ENCODE results near the gene MYO1D. TPM values are rescaled to one million over a fixed set of nuclear protein-coding genes. Genes with fewer than 3 reads are reported as not detected.
A peak's percentile ranks its signal among the peaks of the same experiment; 100 is the strongest.
"Not testable (repeated sequence)": the region's sequence is repeated elsewhere in the genome, so short reads cannot be mapped to it uniquely, and the experiment has no call there.

MYO1D gene
- polyA plus RNA-seq, 4 donors: 25.5 to 33.1 (median 27.6) TPM

GRCh38 chr17:32484041-32484461 is 392.9 kb downstream of the MYO1D start:
- no peak for DNase-seq (ENCODE audit: low read depth in 4 of 4, low spot score in 2 of 4)

- peak in 2 of 4 donors; percentile 53 to 59 for DNase-seq (ENCODE audit: low read depth in 4 of 4, low spot score in 2 of 4)
Measured at GRCh38 chr17:32483451-32484019, 393.4 kb downstream of the MYO1D start.

- no peak for DNase-seq (ENCODE audit: low read depth in 4 of 4, low spot score in 2 of 4)
Measured at GRCh38 chr17:32482568-32483320, 394.2 kb downstream of the MYO1D start.

- no peak for DNase-seq (ENCODE audit: low read depth in 4 of 4, low spot score in 2 of 4)
Measured at GRCh38 chr17:32481193-32481592, 395.7 kb downstream of the MYO1D start.

- no peak for DNase-seq (ENCODE audit: low read depth in 4 of 4, low spot score in 2 of 4)
Measured at GRCh38 chr17:32479074-32479617, 397.8 kb downstream of the MYO1D start.

- DNase-seq (ENCODE audit: low read depth in 4 of 4, low spot score in 2 of 4): no peak
Measured at GRCh38 chr17:32477220-32477619, 399.7 kb downstream of the MYO1D start.

- DNase-seq (ENCODE audit: low read depth in 4 of 4, low spot score in 2 of 4): no peak
Measured at GRCh38 chr17:32475258-32475657, 401.7 kb downstream of the MYO1D start.

- no peak for DNase-seq (ENCODE audit: low read depth in 4 of 4, low spot score in 2 of 4)
Measured at GRCh38 chr17:32471652-32472051, 405.3 kb downstream of the MYO1D start.

- DNase-seq (ENCODE audit: low read depth in 4 of 4, low spot score in 2 of 4): no peak
Measured at GRCh38 chr17:32470405-32471167, 406.3 kb downstream of the MYO1D start.

- no peak for DNase-seq (ENCODE audit: low read depth in 4 of 4, low spot score in 2 of 4)
Measured at GRCh38 chr17:32467949-32468348, 409.0 kb downstream of the MYO1D start.

- no peak for DNase-seq (ENCODE audit: low read depth in 4 of 4, low spot score in 2 of 4)
Measured at GRCh38 chr17:32464374-32464773, 412.6 kb downstream of the MYO1D start.

GRCh38 chr17:32463304-32463703 is 413.6 kb downstream of the MYO1D start:
- DNase-seq (ENCODE audit: low read depth in 4 of 4, low spot score in 2 of 4): no peak

GRCh38 chr17:32461853-32462617 is 414.9 kb downstream of the MYO1D start:
- DNase-seq (ENCODE audit: low read depth in 4 of 4, low spot score in 2 of 4): no peak

- DNase-seq (ENCODE audit: low read depth in 4 of 4, low spot score in 2 of 4): no peak
Measured at GRCh38 chr17:32461498-32461852, 415.4 kb downstream of the MYO1D start.

GRCh38 chr17:32460054-32460453 is 416.9 kb downstream of the MYO1D start:
- DNase-seq (ENCODE audit: low read depth in 4 of 4, low spot score in 2 of 4): no peak

- DNase-seq (ENCODE audit: low read depth in 4 of 4, low spot score in 2 of 4): no peak
Measured at GRCh38 chr17:32458371-32458770, 418.6 kb downstream of the MYO1D start.

GRCh38 chr17:32453370-32453769 is 423.6 kb downstream of the MYO1D start:
- DNase-seq (ENCODE audit: low read depth in 4 of 4, low spot score in 2 of 4): no peak

- no peak for DNase-seq (ENCODE audit: low read depth in 4 of 4, low spot score in 2 of 4)
Measured at GRCh38 chr17:32452281-32452680, 424.6 kb downstream of the MYO1D start.

- no peak for DNase-seq (ENCODE audit: low read depth in 4 of 4, low spot score in 2 of 4)
Measured at GRCh38 chr17:32451879-32452278, 425.0 kb downstream of the MYO1D start.

GRCh38 chr17:32450379-32450778 is 426.5 kb downstream of the MYO1D start:
- DNase-seq (ENCODE audit: low read depth in 4 of 4, low spot score in 2 of 4): not testable (repeated sequence)

GRCh38 chr17:32449963-32450362 is 427.0 kb downstream of the MYO1D start:
- no peak for DNase-seq (ENCODE audit: low read depth in 4 of 4, low spot score in 2 of 4)

Data from left renal cortex interstitium (tissue), 4 donors.